K562 (cell line): ENCODE results near the gene ACHE. TPM values are rescaled to one million over a fixed set of nuclear protein-coding genes. Genes with fewer than 3 reads are reported as not detected.

Source experiments
- CTBP1 ChIP-seq: fragments of 450-650 bp; IDR thresholded peaks from 2 replicates; pipeline ENCODE4 v1.6.1; 2016; ENCODE audit warnings: borderline replicate concordance
- FIP1L1 ChIP-seq: fragments of 200-400 bp; formaldehyde crosslinking; IDR thresholded peaks from 2 replicates; pipeline ENCODE4 v1.6.1; 2018; ENCODE audit warnings: mild to moderate bottlenecking, low read depth, low read length; ENCODE audit not compliant: poor library complexity, severe bottlenecking
- KHSRP ChIP-seq: fragments of 450-650 bp; IDR thresholded peaks from 2 replicates; pipeline ENCODE4 v1.6.1; 2017
- MAFG ChIP-seq: fragments of 450-650 bp; conservative IDR thresholded peaks from 2 replicates; pipeline ENCODE4 v1.6.1; 2016; ENCODE audit warnings: missing genetic modification characterization, missing compliant biosample characterization
- MTA2 ChIP-seq: fragments of 450-650 bp; IDR thresholded peaks from 2 replicates; pipeline ENCODE4 v1.6.1; 2016; ENCODE audit warnings: low read depth
- NBN ChIP-seq: fragments of 450-650 bp; IDR thresholded peaks from 2 replicates; pipeline ENCODE4 v1.6.1; 2016; ENCODE audit warnings: low read depth, mild to moderate bottlenecking
- PCBP1 ChIP-seq: fragments of 200-400 bp; formaldehyde crosslinking; IDR thresholded peaks from 2 replicates; pipeline ENCODE4 v1.6.1; 2018; ENCODE audit warnings: mild to moderate bottlenecking, low read depth, low read length; ENCODE audit not compliant: poor library complexity, severe bottlenecking
- PRMT5 ChIP-seq: sonication (generic); formaldehyde crosslinking; IDR thresholded peaks from 2 replicates; pipeline ENCODE4 v1.5.0; 2020; ENCODE audit warnings: missing genetic modification reagents
- RAD21 ChIP-seq, 2 experiments: fragments of 250-450 bp in 1 of 2; fragments of 450-650 bp in 1 of 2; sonication (Bioruptor Pico) in 1 of 2; formaldehyde crosslinking in 1 of 2; IDR thresholded peaks in 1 of 2; conservative IDR thresholded peaks in 1 of 2; 2 replicates each; pipeline versions ENCODE4 v1.4.0 to v1.8.0; 2020 to 2022; ENCODE audit warnings: mild to moderate bottlenecking in 2 of 2, moderate library complexity in 1 of 2
- RBFOX2 ChIP-seq: fragments of 200-400 bp; formaldehyde crosslinking; IDR thresholded peaks from 2 replicates; pipeline ENCODE4 v1.6.1; 2017; ENCODE audit warnings: low read depth, mild to moderate bottlenecking, low read length, moderate library complexity
- SIN3A ChIP-seq, 2 experiments: fragments of 150-350 bp in 1 of 2; IDR thresholded peaks; 2 replicates each; pipeline ENCODE4 v1.6.1; 2011 to 2016; ENCODE audit warnings: borderline replicate concordance in 2 of 2, low read depth in 2 of 2, low read length in 2 of 2, mild to moderate bottlenecking in 2 of 2, moderate library complexity in 2 of 2; ENCODE audit not compliant: control insufficient read depth in 1 of 2
- SIN3B ChIP-seq: fragments of 450-650 bp; IDR thresholded peaks from 2 replicates; pipeline ENCODE4 v1.6.1; 2017; ENCODE audit warnings: low read depth, mild to moderate bottlenecking, moderate library complexity
- ZBED1 ChIP-seq: IDR thresholded peaks from 2 replicates; pipeline ENCODE4 v1.6.1; 2014
- ZNF24 ChIP-seq: fragments of 450-650 bp; IDR thresholded peaks from 2 replicates; pipeline ENCODE4 v1.6.1; 2016
- ZNF766 ChIP-seq: fragments of 200-800 bp; sonication (Bioruptor generic); conservative IDR thresholded peaks from 2 replicates; pipeline ENCODE4 v1.6.1; 2016; ENCODE audit warnings: missing genetic modification characterization, missing compliant biosample characterization
- polyA plus RNA-seq, 8 experiments: library from polyadenylated mRNA; depleted of rRNA in 4 of 8; stranded (reverse) in 5 of 8; unstranded in 3 of 8; fragments of >200 nt; fragmentation: Nextera tagmentation in 2 of 8; fragmentation: Illumina TruSeq in 1 of 8; extraction: Ambion mirVana in 2 of 8; extraction: Trizol in 1 of 8; gene quantifications; 2 replicates each; pipeline versions ENCODE4 v1.2.1 to v1.2.3, GENCODE V29; 2011 to 2014; ENCODE audit warnings: inconsistent platforms in 1 of 8, missing spikeins in 1 of 8
- total RNA-seq, 7 experiments: library from RNA; depleted of rRNA in 6 of 7; stranded (reverse); fragments of >200 nt in 6 of 7; fragmentation: Illumina TruSeq in 2 of 7; extraction: Trizol in 2 of 7; gene quantifications; 2 replicates each; pipeline versions ENCODE4 v1.2.1 to v1.2.3, GENCODE V29; 2011 to 2021; ENCODE audit warnings: low replicate concordance in 1 of 7
- TF ChIP-seq, protein P1 (sequence below), 2 experiments: IDR thresholded peaks; 2 replicates each; pipeline ENCODE4 v1.6.1; 2011; ENCODE audit warnings: borderline replicate concordance in 1 of 2, control low read depth in 1 of 2, low read depth in 1 of 2, low read length in 1 of 2, mild to moderate bottlenecking in 1 of 2, mixed read lengths in 1 of 2, moderate library complexity in 1 of 2; ENCODE audit not compliant: insufficient read depth in 1 of 2, insufficient read length in 1 of 2, poor library complexity in 1 of 2, severe bottlenecking in 1 of 2; ENCODE audit errors: extremely low read depth in 1 of 2
- TF ChIP-seq, protein P2 (sequence below): fragments of 450-650 bp; IDR thresholded peaks from 2 replicates; pipeline ENCODE4 v1.6.1; 2017; ENCODE audit warnings: antibody characterized with exemption, mild to moderate bottlenecking
- TF ChIP-seq, protein P3 (sequence below): fragments of 250-450 bp; sonication (Bioruptor Pico); IDR thresholded peaks from 2 replicates; pipeline ENCODE4 v1.4.0; 2020; ENCODE audit warnings: mild to moderate bottlenecking, moderate library complexity

Gene ACHE
- total and polyA plus RNA-seq, 9 of the 15 experiments (the other 6 are each of a cell fraction or from before 2014, with no cell fraction given), result 0.04 to 8.8 (median 1.9) TPM

DNA sequence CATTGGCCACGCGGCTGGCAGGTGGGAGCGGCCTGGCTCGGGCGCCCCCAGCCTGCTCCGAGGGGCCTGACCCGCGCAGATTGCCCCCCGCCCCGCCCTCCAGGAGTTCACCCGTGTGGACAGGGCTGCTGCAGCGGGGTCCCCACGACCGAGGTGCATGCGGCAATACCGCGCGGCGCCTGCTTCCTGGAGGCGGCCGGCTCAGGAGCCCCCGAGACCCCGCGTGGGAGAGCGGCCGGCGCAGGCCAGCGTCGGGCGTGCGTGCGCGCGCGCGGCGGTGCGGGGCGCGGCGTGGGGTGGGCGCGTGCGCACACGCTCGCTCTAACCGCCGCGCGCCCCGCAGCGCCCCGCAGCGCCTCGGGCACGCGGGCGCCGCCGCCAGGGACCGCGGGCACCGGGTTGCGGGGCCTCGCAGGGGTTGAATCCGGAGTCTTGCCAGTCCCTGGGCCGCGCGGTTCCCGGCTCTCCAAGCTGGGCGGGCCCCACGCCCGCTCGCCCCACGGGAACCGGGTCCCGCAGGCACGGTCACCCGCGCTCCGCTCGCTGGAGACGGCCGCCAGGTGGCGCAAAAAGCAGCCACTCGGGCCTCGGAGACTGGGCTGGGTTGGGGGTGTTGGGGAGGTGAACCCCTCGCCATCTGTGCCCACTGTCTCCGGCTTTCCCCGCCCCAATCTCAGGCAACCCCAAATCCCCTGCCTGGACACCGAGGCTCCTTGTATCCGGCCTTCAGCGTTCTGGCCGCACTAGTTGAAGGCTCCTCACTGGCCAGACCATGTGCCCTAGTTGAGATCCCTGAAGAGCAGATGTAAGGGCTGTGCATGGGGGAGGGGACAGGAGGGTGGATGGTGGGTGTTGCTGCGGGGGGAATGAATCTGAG lies 1.3 kb upstream of the ACHE start (continued):
- TF ChIP-seq SIN3A (IDR thresholded peaks at IDR 0.05; ENCODE audit: borderline replicate concordance in 2 of 2, control insufficient read depth in 1 of 2, low read depth in 2 of 2, low read length in 2 of 2) (0 out of 4 replicates have a peak, but pooled peaks of 1 of the 2 experiments have one; percentile 6), NBN (peak; percentile 31; the same call in 1 of the 2 replicates), PCBP1 (peak; percentile 81), KHSRP (no peak), SIN3B (peak; percentile 22; the same call in 1 of the 2 replicates), RBFOX2 (peak; percentile 74), RAD21 (CRISPR knock-in tag; conservative IDR thresholded peaks at IDR 0.05 in 1 of 2, IDR thresholded peaks at IDR 0.05 in 1 of 2) (peak; percentile 74 to 77), FIP1L1 (peak; percentile 35), ZNF766 (CRISPR knock-in tag) (no peak), MTA2 (no peak), PRMT5 (CRISPR knock-in tag) (no peak), CTBP1 (peak; percentile 44; the same call in 1 of the 2 replicates), MAFG (tag) (no peak), ZBED1 (no peak), ZNF24 (no peak)
- TF ChIP-seq, protein P1, sequence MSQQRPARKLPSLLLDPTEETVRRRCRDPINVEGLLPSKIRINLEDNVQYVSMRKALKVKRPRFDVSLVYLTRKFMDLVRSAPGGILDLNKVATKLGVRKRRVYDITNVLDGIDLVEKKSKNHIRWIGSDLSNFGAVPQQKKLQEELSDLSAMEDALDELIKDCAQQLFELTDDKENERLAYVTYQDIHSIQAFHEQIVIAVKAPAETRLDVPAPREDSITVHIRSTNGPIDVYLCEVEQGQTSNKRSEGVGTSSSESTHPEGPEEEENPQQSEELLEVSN (IDR thresholded peaks at IDR 0.05; ENCODE audit: borderline replicate concordance in 1 of 2, extremely low read depth in 1 of 2, insufficient read depth in 1 of 2, insufficient read length in 1 of 2, low read depth in 1 of 2, low read length in 1 of 2, poor library complexity in 1 of 2, severe bottlenecking in 1 of 2), result peak in 1 of 2 experiments; percentile 14
- TF ChIP-seq, protein P2, sequence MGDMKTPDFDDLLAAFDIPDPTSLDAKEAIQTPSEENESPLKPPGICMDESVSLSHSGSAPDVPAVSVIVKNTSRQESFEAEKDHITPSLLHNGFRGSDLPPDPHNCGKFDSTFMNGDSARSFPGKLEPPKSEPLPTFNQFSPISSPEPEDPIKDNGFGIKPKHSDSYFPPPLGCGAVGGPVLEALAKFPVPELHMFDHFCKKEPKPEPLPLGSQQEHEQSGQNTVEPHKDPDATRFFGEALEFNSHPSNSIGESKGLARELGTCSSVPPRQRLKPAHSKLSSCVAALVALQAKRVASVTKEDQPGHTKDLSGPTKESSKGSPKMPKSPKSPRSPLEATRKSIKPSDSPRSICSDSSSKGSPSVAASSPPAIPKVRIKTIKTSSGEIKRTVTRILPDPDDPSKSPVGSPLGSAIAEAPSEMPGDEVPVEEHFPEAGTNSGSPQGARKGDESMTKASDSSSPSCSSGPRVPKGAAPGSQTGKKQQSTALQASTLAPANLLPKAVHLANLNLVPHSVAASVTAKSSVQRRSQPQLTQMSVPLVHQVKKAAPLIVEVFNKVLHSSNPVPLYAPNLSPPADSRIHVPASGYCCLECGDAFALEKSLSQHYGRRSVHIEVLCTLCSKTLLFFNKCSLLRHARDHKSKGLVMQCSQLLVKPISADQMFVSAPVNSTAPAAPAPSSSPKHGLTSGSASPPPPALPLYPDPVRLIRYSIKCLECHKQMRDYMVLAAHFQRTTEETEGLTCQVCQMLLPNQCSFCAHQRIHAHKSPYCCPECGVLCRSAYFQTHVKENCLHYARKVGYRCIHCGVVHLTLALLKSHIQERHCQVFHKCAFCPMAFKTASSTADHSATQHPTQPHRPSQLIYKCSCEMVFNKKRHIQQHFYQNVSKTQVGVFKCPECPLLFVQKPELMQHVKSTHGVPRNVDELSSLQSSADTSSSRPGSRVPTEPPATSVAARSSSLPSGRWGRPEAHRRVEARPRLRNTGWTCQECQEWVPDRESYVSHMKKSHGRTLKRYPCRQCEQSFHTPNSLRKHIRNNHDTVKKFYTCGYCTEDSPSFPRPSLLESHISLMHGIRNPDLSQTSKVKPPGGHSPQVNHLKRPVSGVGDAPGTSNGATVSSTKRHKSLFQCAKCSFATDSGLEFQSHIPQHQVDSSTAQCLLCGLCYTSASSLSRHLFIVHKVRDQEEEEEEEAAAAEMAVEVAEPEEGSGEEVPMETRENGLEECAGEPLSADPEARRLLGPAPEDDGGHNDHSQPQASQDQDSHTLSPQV, result peak; percentile 38; the same call in 1 of the 2 replicates
- TF ChIP-seq, protein P3, sequence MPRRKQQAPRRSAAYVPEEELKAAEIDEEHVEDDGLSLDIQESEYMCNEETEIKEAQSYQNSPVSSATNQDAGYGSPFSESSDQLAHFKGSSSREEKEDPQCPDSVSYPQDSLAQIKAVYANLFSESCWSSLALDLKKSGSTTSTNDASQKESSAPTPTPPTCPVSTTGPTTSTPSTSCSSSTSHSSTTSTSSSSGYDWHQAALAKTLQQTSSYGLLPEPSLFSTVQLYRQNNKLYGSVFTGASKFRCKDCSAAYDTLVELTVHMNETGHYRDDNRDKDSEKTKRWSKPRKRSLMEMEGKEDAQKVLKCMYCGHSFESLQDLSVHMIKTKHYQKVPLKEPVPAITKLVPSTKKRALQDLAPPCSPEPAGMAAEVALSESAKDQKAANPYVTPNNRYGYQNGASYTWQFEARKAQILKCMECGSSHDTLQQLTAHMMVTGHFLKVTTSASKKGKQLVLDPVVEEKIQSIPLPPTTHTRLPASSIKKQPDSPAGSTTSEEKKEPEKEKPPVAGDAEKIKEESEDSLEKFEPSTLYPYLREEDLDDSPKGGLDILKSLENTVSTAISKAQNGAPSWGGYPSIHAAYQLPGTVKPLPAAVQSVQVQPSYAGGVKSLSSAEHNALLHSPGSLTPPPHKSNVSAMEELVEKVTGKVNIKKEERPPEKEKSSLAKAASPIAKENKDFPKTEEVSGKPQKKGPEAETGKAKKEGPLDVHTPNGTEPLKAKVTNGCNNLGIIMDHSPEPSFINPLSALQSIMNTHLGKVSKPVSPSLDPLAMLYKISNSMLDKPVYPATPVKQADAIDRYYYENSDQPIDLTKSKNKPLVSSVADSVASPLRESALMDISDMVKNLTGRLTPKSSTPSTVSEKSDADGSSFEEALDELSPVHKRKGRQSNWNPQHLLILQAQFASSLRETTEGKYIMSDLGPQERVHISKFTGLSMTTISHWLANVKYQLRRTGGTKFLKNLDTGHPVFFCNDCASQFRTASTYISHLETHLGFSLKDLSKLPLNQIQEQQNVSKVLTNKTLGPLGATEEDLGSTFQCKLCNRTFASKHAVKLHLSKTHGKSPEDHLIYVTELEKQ, result no peak
